Stimulated activated CD8-positive, alpha-beta memory T cell treated with anti-CD3 and anti-CD28 coated beads, Interleukin-15, amount 100 ng/mL, for 1 hour (primary cell): ENCODE measurements around the gene FBXW4.

Source experiments
- DNase-seq: peaks from one replicate; pipeline ENCODE4 v3.0.0-alpha.2; 2020; ENCODE audit warnings: low read depth

The FBXW4 gene

GRCh38 chr10:101566333-101567164, 128.4 kb downstream of the FBXW4 start:
- DNase-seq = no peak

- DNase-seq = no peak
Measured at GRCh38 chr10:101565936-101566332, 129.0 kb downstream of the FBXW4 start.

- no peak for DNase-seq
Measured at GRCh38 chr10:101565370-101565900, 129.5 kb downstream of the FBXW4 start.

GRCh38 chr10:101564490-101564991, 130.4 kb downstream of the FBXW4 start:
- no peak for DNase-seq

- no peak for DNase-seq
Measured at GRCh38 chr10:101563497-101564040, 131.4 kb downstream of the FBXW4 start.

- DNase-seq = no peak
Measured at GRCh38 chr10:101563007-101563406, 132.0 kb downstream of the FBXW4 start.

GRCh38 chr10:101562231-101562630, 132.7 kb downstream of the FBXW4 start:
- DNase-seq = no peak

GRCh38 chr10:101561068-101561915, 133.7 kb downstream of the FBXW4 start:
- no peak for DNase-seq
